Fibroblast of lung (primary cell): ENCODE measurements around the gene ZNF157. TPM values are rescaled to one million over a fixed set of nuclear protein-coding genes. Genes with fewer than 3 reads are reported as not detected.

Source experiments
- DNase-seq, 2 donors: peaks; one replicate each; pipeline versions ENCODE4 v3.0.0 to v3.0.0-alpha.2; 2010; ENCODE audit warnings: low read depth in 2 of 2
- H2AFZ ChIP-seq: 2 replicates; pipeline ENCODE4 v1.5.1; 2012; ENCODE audit warnings: low read length, control low read depth, inconsistent platforms
- H3K27ac ChIP-seq: 2 replicates; pipeline ENCODE4 v1.5.1; 2011; ENCODE audit warnings: low read length, control low read depth; ENCODE audit not compliant: insufficient read depth
- H3K27me3 ChIP-seq: 2 replicates; pipeline ENCODE4 v1.5.1; 2011; ENCODE audit warnings: mild to moderate bottlenecking, low read length; ENCODE audit not compliant: control insufficient read depth, insufficient read depth
- H3K36me3 ChIP-seq: 2 replicates; pipeline ENCODE4 v1.5.1; 2011; ENCODE audit warnings: low read length; ENCODE audit not compliant: control insufficient read depth, insufficient read depth
- H3K4me1 ChIP-seq: 2 replicates; pipeline ENCODE4 v1.5.1; 2011; ENCODE audit warnings: low read length; ENCODE audit not compliant: control insufficient read depth, insufficient read depth; ENCODE audit errors: extremely low read depth
- H3K4me2 ChIP-seq: 2 replicates; pipeline ENCODE4 v1.5.1; 2011; ENCODE audit warnings: low read length, control low read depth; ENCODE audit not compliant: insufficient read depth; ENCODE audit errors: extremely low read depth
- H3K4me3 ChIP-seq, 4 experiments: fragments of 200-600 bp in 1 of 4; sonication (generic) in 1 of 4; replicated peaks in 1 of 4; 2 replicates each; pipeline ENCODE4 v1.5.1; 2011 to 2016; ENCODE audit warnings: low read length in 4 of 4, low read depth in 3 of 4, mild to moderate bottlenecking in 3 of 4, control low read depth in 2 of 4, inconsistent platforms in 1 of 4, mixed read lengths in 1 of 4; ENCODE audit not compliant: insufficient read depth in 1 of 4; ENCODE audit errors: control extremely low read depth in 1 of 4
- H3K79me2 ChIP-seq: 2 replicates; pipeline ENCODE4 v1.5.1; 2012; ENCODE audit warnings: mild to moderate bottlenecking, low read length, inconsistent platforms; ENCODE audit not compliant: control insufficient read depth, insufficient read depth
- H3K9ac ChIP-seq: 2 replicates; pipeline ENCODE4 v1.5.1; 2011; ENCODE audit warnings: mild to moderate bottlenecking, low read length, control low read depth; ENCODE audit not compliant: insufficient read depth
- H3K9me3 ChIP-seq: 2 replicates; pipeline ENCODE4 v1.5.1; 2012; ENCODE audit warnings: low read depth, low read length; ENCODE audit not compliant: control insufficient read depth, insufficient read depth
- H4K20me1 ChIP-seq: 2 replicates; pipeline ENCODE4 v1.5.1; 2011; ENCODE audit warnings: low read length; ENCODE audit not compliant: control insufficient read depth, insufficient read depth; ENCODE audit errors: extremely low read depth
- CTCF ChIP-seq, 2 donors: IDR thresholded peaks in 1 of 2; conservative IDR thresholded peaks in 1 of 2; 1 replicate in 1 of 2; 2 replicates in 1 of 2; pipeline ENCODE4 v1.5.1; 2011 to 2012; ENCODE audit warnings: low read length in 2 of 2, control low read depth in 1 of 2, inconsistent platforms in 1 of 2, low read depth in 1 of 2, mild to moderate bottlenecking in 1 of 2
- EZH2 ChIP-seq: IDR thresholded peaks from 2 replicates; pipeline ENCODE4 v1.5.1; 2012; ENCODE audit warnings: low read length, control low read depth, mild to moderate bottlenecking; ENCODE audit errors: missing control alignments
- polyA plus RNA-seq, 2 donors: library from polyadenylated mRNA; depleted of rRNA in 1 of 2; stranded (reverse) in 1 of 2; unstranded in 1 of 2; fragments of >200 nt; gene quantifications; 2 replicates each; pipeline ENCODE4 v1.2.1, GENCODE V29; 2011 to 2012; ENCODE audit warnings: missing spikeins in 1 of 2
- total RNA-seq: library from RNA; depleted of rRNA; stranded (reverse); fragments of >200 nt; gene quantifications from 2 replicates; pipeline ENCODE4 v1.2.1, GENCODE V29; 2014

The ZNF157 gene
- total and polyA plus RNA-seq, 2 donors (not counting 1 experiment from before 2014, with no cell fraction given): 0.02 to 0.17 TPM

- Histone ChIP-seq H3K36me3 (no peaks in the 10 kb centered on the region), H3K4me1 (no peaks in the 10 kb centered on the region), H3K4me2 (no peak overlapping the region), H3K9ac (no peak overlapping the region), H3K9me3 (no peaks in the 10 kb centered on the region), H3K27me3 (no peaks in the 10 kb centered on the region), H2AFZ (no peak overlapping the region), H3K79me2 (no peaks in the 10 kb centered on the region), H3K4me3 (no peak overlapping the region), H4K20me1 (no peaks in the 10 kb centered on the region), H3K27ac (no peak overlapping the region)
- no peak for TF ChIP-seq EZH2
- TF ChIP-seq CTCF (conservative IDR thresholded peaks at IDR 0.05 in 1 of 2, IDR thresholded peaks at IDR 0.05 in 1 of 2; ENCODE audit: low read depth in 1 of 2, low read length in 2 of 2): no peak
- no peak for DNase-seq
Observed at GRCh38 chrX:47452112-47452511, 81.7 kb downstream of the ZNF157 start.

- H2AFZ ChIP-seq: no peak overlapping the region
- DNase-seq: no peak
- no peaks in the 10 kb centered on the region for H3K9me3 ChIP-seq
Observed at GRCh38 chrX:47456080-47456479, 85.7 kb downstream of the ZNF157 start.

GRCh38 chrX:47458528-47458927, 88.2 kb downstream of the ZNF157 start:
- Histone ChIP-seq H2AFZ (no peak overlapping the region), H3K4me3 (no peak overlapping the region), H3K36me3 (no peaks in the 10 kb centered on the region), H4K20me1 (no peaks in the 10 kb centered on the region), H3K9ac (no peak overlapping the region), H3K4me1 (no peaks in the 10 kb centered on the region), H3K4me2 (no peak overlapping the region), H3K27me3 (no peaks in the 10 kb centered on the region), H3K27ac (no peak overlapping the region), H3K9me3 (no peaks in the 10 kb centered on the region), H3K79me2 (no peaks in the 10 kb centered on the region)
- TF ChIP-seq CTCF (conservative IDR thresholded peaks at IDR 0.05 in 1 of 2, IDR thresholded peaks at IDR 0.05 in 1 of 2; ENCODE audit: low read depth in 1 of 2, low read length in 2 of 2): no peak
- no peak for TF ChIP-seq EZH2
- DNase-seq: no peak

More at GRCh38 chrX:47456080-47456479, 85.7 kb downstream of the ZNF157 start:
- Histone ChIP-seq H3K36me3 (no peaks in the 10 kb centered on the region), H3K27me3 (no peaks in the 10 kb centered on the region), H3K9ac (no peak overlapping the region), H3K79me2 (no peaks in the 10 kb centered on the region), H3K4me3 (no peak overlapping the region), H4K20me1 (no peaks in the 10 kb centered on the region), H3K4me1 (no peaks in the 10 kb centered on the region), H3K4me2 (no peak overlapping the region), H3K27ac (no peak overlapping the region)
- no peak for TF ChIP-seq EZH2
- TF ChIP-seq CTCF (conservative IDR thresholded peaks at IDR 0.05 in 1 of 2, IDR thresholded peaks at IDR 0.05 in 1 of 2; ENCODE audit: low read depth in 1 of 2, low read length in 2 of 2): no peak
